Measurements from ENCODE around the gene ADCYAP1.

DNA sequence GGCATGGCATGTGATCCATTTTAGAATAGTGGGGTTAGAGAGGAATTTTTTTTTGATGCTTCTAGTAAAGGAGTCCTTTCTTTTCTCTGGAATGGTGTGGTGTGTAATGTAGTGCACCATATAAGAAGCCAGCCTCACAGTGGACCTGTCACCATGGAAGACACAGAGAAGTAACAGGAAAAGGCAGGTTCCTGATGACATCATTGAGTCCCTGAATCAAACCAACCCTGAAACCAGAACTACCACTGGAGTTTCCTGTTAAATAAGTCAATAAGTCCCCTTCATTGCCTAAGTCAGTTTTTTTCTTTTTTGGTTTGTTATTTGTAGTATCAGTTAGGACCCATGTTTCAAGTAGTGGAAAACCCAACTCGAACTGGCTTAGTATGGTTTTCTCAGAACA, 11.9 kb downstream of the ADCYAP1 start:
- TF ChIP-seq, protein P1, sequence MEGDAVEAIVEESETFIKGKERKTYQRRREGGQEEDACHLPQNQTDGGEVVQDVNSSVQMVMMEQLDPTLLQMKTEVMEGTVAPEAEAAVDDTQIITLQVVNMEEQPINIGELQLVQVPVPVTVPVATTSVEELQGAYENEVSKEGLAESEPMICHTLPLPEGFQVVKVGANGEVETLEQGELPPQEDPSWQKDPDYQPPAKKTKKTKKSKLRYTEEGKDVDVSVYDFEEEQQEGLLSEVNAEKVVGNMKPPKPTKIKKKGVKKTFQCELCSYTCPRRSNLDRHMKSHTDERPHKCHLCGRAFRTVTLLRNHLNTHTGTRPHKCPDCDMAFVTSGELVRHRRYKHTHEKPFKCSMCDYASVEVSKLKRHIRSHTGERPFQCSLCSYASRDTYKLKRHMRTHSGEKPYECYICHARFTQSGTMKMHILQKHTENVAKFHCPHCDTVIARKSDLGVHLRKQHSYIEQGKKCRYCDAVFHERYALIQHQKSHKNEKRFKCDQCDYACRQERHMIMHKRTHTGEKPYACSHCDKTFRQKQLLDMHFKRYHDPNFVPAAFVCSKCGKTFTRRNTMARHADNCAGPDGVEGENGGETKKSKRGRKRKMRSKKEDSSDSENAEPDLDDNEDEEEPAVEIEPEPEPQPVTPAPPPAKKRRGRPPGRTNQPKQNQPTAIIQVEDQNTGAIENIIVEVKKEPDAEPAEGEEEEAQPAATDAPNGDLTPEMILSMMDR (IDR thresholded peaks at IDR 0.05), result no peak
- TF ChIP-seq POLR2AphosphoS5 (IDR thresholded peaks at IDR 0.05) (no peak), POLR2A (IDR thresholded peaks at IDR 0.05) (no peak), EP300 (IDR thresholded peaks at IDR 0.05) (no peak)
